HG02943 (cell line): ENCODE results near the gene NAT14.
A peak's percentile ranks its signal among the peaks of the same experiment; 100 is the strongest.

Source experiments
- ATAC-seq: cut with Tn5 transposase; IDR thresholded peaks from one replicate; pipeline ENCODE4 v1.9.1; 2021; ENCODE audit warnings: mild to moderate bottlenecking, low read depth, moderate library complexity; ENCODE audit not compliant: unreplicated experiment

Gene NAT14

GRCh38 chr19:55452749-55453346 lies 32.1 kb upstream of the NAT14 start:
- ATAC-seq: no peak

GRCh38 chr19:55453511-55454260 lies 31.3 kb upstream of the NAT14 start:
- no peak for ATAC-seq

GRCh38 chr19:55454787-55455243 lies 30.2 kb upstream of the NAT14 start:
- ATAC-seq: no peak

GRCh38 chr19:55455576-55456235 lies 29.3 kb upstream of the NAT14 start:
- ATAC-seq: no peak

GRCh38 chr19:55456347-55456746 lies 28.6 kb upstream of the NAT14 start:
- no peak for ATAC-seq

- ATAC-seq: no peak
Measured at GRCh38 chr19:55457683-55458457, 27.1 kb upstream of the NAT14 start.

GRCh38 chr19:55459551-55459949 lies 25.4 kb upstream of the NAT14 start:
- ATAC-seq: no peak

- ATAC-seq: no peak
Measured at GRCh38 chr19:55459950-55460657, 24.9 kb upstream of the NAT14 start.

GRCh38 chr19:55460670-55461258 lies 24.2 kb upstream of the NAT14 start:
- no peak for ATAC-seq

GRCh38 chr19:55461259-55461973 lies 23.6 kb upstream of the NAT14 start, which contains the start of gene ISOC2:
Gene ISOC2 (minus strand): TSS chr19:55461642. CDS start chr19:55456486, 5,156 bp downstream.
- peak; percentile 94 for ATAC-seq

- ATAC-seq: no peak
Measured at GRCh38 chr19:55461974-55462626, 22.9 kb upstream of the NAT14 start.

- no peak for ATAC-seq
Measured at GRCh38 chr19:55462722-55463121, 22.3 kb upstream of the NAT14 start.

GRCh38 chr19:55463583-55464031 lies 21.4 kb upstream of the NAT14 start:
- no peak for ATAC-seq

- no peak for ATAC-seq
Measured at GRCh38 chr19:55464039-55464661, 20.8 kb upstream of the NAT14 start.

- no peak for ATAC-seq
Measured at GRCh38 chr19:55464662-55465054, 20.3 kb upstream of the NAT14 start, which contains the start of gene C19orf85. Gene C19orf85 (minus strand): TSS chr19:55464751. CDS start chr19:55464554, 197 bp downstream.

GRCh38 chr19:55465460-55466240 lies 19.3 kb upstream of the NAT14 start:
- no peak for ATAC-seq

GRCh38 chr19:55466241-55466614 lies 18.8 kb upstream of the NAT14 start:
- ATAC-seq: no peak
